Stimulated activated CD4-positive, alpha-beta T cell treated with anti-CD3 and anti-CD28 coated beads, Interleukin-12 subunit alpha, Interleukin-12 subunit beta, amount 100 ng/mL, for 24 hours (primary cell): ENCODE measurements around the gene SMPD2.
"Not testable (repeated sequence)": the region's sequence is repeated elsewhere in the genome, so short reads cannot be mapped to it uniquely, and the experiment has no call there.

Source experiments
- DNase-seq, 2 experiments: peaks; one replicate each; pipeline ENCODE4 v3.0.0-alpha.2; 2020; ENCODE audit warnings: low read depth in 2 of 2

Gene SMPD2

GRCh38 chr6:109460161-109460829 is 19.8 kb downstream of the SMPD2 start:
- DNase-seq, result no peak

- not testable (repeated sequence) for DNase-seq
Observed at GRCh38 chr6:109461205-109461604, 20.7 kb downstream of the SMPD2 start.

- no peak for DNase-seq
Observed at GRCh38 chr6:109461733-109462526, 21.4 kb downstream of the SMPD2 start.

- DNase-seq, result no peak
Observed at GRCh38 chr6:109465772-109466171, 25.2 kb downstream of the SMPD2 start.

GRCh38 chr6:109466212-109466923 is 25.8 kb downstream of the SMPD2 start:
- DNase-seq, result no peak

- no peak for DNase-seq
Observed at GRCh38 chr6:109467696-109468095, 27.2 kb downstream of the SMPD2 start.

GRCh38 chr6:109469591-109470189 is 29.2 kb downstream of the SMPD2 start:
- DNase-seq, result no peak

- no peak for DNase-seq
Observed at GRCh38 chr6:109471105-109471810, 30.7 kb downstream of the SMPD2 start.

- no peak for DNase-seq
Observed at GRCh38 chr6:109472132-109472995, 31.8 kb downstream of the SMPD2 start.

- no peak for DNase-seq
Observed at GRCh38 chr6:109473120-109473519, 32.6 kb downstream of the SMPD2 start.

- no peak for DNase-seq
Observed at GRCh38 chr6:109474995-109475394, 34.5 kb downstream of the SMPD2 start.

GRCh38 chr6:109475625-109476024 is 35.1 kb downstream of the SMPD2 start:
- DNase-seq, result no peak

- no peak for DNase-seq
Observed at GRCh38 chr6:109477184-109477583, 36.7 kb downstream of the SMPD2 start.

- no peak for DNase-seq
Observed at GRCh38 chr6:109477725-109478124, 37.2 kb downstream of the SMPD2 start.

- no peak for DNase-seq
Observed at GRCh38 chr6:109478222-109478805, 37.8 kb downstream of the SMPD2 start.

GRCh38 chr6:109478841-109479624 is 38.5 kb downstream of the SMPD2 start:
- no peak for DNase-seq

GRCh38 chr6:109480993-109481480 is 40.5 kb downstream of the SMPD2 start:
- DNase-seq, result no peak

GRCh38 chr6:109482905-109483734 is 42.6 kb downstream of the SMPD2 start, which contains the start of gene ZBTB24:
ZBTB24 (minus strand) TSS chr6:109483219; CDS start chr6:109482026, 1,193 bp downstream.
- DNase-seq, result peak; percentile 72 to 88
